ENCODE measurements around the gene SPSB4. TPM values are rescaled to one million over a fixed set of nuclear protein-coding genes. Genes with fewer than 3 reads are reported as not detected.

Gene SPSB4
- total RNA-seq, 1 donor from 2014 or later = 2.2 TPM

DNA sequence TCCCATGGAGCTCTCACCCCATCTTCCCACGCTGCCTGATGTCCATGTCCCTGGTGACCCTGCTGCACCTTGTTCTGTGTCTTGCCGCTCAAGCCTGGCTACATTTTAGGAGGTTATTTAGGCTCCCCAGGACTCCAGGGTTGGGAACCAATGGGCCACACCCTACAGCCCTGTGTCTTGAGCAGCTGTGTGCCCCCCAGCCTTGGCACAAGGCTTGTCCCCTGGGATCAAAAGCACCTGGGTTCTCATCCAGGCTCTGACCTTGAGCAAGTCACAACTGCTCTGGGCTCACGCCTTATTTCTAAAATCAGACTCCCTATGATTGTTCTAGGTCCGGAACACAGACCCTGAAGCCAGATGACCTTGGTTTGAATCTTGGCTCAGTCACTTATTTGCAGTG lies 14.1 kb downstream of the SPSB4 start:
- no peak for FAIRE-seq

DNA sequence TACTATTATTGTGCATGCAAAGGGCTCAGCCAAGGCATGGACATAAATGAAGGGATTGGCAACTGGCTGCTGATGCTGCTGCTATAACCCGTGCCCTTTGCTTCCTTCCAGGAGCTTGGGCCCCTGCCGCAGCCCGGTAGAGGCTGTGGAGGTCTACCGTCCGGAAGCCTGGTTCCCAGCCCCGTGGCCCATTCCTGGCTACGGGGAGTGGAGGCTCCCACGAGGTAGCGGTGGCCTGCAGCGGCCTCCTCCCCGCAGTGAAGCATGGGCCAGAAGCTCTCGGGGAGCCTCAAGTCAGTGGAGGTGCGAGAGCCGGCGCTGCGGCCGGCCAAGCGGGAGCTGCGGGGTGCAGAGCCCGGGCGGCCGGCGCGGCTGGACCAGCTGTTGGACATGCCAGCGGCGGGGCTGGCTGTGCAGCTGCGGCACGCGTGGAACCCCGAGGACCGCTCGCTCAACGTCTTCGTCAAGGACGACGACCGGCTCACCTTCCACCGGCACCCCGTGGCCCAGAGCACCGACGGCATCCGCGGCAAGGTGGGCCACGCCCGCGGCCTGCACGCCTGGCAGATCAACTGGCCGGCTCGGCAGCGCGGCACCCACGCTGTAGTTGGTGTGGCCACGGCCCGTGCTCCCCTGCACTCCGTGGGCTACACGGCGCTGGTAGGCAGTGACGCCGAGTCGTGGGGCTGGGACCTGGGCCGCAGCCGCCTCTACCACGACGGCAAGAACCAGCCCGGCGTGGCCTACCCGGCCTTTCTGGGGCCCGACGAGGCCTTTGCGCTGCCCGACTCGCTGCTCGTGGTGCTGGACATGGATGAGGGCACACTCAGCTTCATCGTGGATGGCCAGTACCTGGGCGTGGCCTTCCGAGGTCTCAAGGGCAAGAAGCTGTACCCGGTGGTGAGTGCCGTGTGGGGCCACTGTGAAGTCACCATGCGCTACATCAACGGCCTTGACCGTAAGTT lies 15.0 kb downstream of the SPSB4 start:
- Mint-ChIP-seq H3K36me3 (ENCODE audit: low read depth, unreplicated experiment) (no peaks in the 10 kb centered on the region), H3K27me3 (ENCODE audit: low read depth, unreplicated experiment) (peaks cover 18% of the 10 kb centered on the region), H3K27ac (ENCODE audit: unreplicated experiment) (no peak overlapping the region), H3K4me3 (ENCODE audit: unreplicated experiment) (no peak overlapping the region), H3K4me1 (ENCODE audit: low read depth, unreplicated experiment) (peaks cover 6% of the 10 kb centered on the region), H3K9me3 (ENCODE audit: unreplicated experiment) (no peaks in the 10 kb centered on the region)
- no peak overlapping the region for H3K4me2 ChIP-seq (ENCODE audit: low read length)
- H3K27me3 ChIP-seq (ENCODE audit: insufficient read depth, low read length) = peaks cover 2% of the 10 kb centered on the region
- no peaks in the 10 kb centered on the region for H3K79me2 ChIP-seq (ENCODE audit: insufficient read depth, low read length)
- no peaks in the 10 kb centered on the region for H3K9me3 ChIP-seq (ENCODE audit: insufficient read depth, low read depth, low read length)
- H2AFZ ChIP-seq (ENCODE audit: low read depth, low read length) = no peak overlapping the region
- no peak overlapping the region for H3K9ac ChIP-seq (ENCODE audit: low read length)
- peaks cover 4% of the 10 kb centered on the region for H3K4me1 ChIP-seq (ENCODE audit: insufficient read depth, low read length)
- FAIRE-seq = no peak
- H3K27ac ChIP-seq (ENCODE audit: low read depth, low read length) = no peak overlapping the region
- no peaks in the 10 kb centered on the region for H4K20me1 ChIP-seq (ENCODE audit: insufficient read depth, low read length)
- H3K36me3 ChIP-seq (ENCODE audit: insufficient read depth, low read length) = no peaks in the 10 kb centered on the region
- DNase-seq (ENCODE audit: low read depth) = no peak
- TF ChIP-seq, protein P1, sequence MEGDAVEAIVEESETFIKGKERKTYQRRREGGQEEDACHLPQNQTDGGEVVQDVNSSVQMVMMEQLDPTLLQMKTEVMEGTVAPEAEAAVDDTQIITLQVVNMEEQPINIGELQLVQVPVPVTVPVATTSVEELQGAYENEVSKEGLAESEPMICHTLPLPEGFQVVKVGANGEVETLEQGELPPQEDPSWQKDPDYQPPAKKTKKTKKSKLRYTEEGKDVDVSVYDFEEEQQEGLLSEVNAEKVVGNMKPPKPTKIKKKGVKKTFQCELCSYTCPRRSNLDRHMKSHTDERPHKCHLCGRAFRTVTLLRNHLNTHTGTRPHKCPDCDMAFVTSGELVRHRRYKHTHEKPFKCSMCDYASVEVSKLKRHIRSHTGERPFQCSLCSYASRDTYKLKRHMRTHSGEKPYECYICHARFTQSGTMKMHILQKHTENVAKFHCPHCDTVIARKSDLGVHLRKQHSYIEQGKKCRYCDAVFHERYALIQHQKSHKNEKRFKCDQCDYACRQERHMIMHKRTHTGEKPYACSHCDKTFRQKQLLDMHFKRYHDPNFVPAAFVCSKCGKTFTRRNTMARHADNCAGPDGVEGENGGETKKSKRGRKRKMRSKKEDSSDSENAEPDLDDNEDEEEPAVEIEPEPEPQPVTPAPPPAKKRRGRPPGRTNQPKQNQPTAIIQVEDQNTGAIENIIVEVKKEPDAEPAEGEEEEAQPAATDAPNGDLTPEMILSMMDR (IDR thresholded peaks at IDR 0.05; ENCODE audit: insufficient read depth, low read depth, low read length) = no peak
- no peak for TF ChIP-seq EZH2 (IDR thresholded peaks at IDR 0.05; ENCODE audit: insufficient read depth, low read length)
- H3K4me3 ChIP-seq (ENCODE audit: insufficient read depth, low read depth, low read length) = no peak overlapping the region

More for the DNA sequence above, 14.1 kb downstream of the SPSB4 start:
- DNase-seq (ENCODE audit: low read depth) = no peak
- H4K20me1 ChIP-seq (ENCODE audit: insufficient read depth, low read length) = no peaks in the 10 kb centered on the region
- no peaks in the 10 kb centered on the region for H3K4me1 ChIP-seq (ENCODE audit: insufficient read depth, low read length)
- H3K36me3 Mint-ChIP-seq (ENCODE audit: low read depth, unreplicated experiment) = no peaks in the 10 kb centered on the region
- H3K9ac ChIP-seq (ENCODE audit: low read length) = no peak overlapping the region
- H3K79me2 ChIP-seq (ENCODE audit: insufficient read depth, low read length) = no peaks in the 10 kb centered on the region
- H3K27me3 Mint-ChIP-seq (ENCODE audit: low read depth, unreplicated experiment) = peaks cover 18% of the 10 kb centered on the region
- no peak overlapping the region for H3K27ac ChIP-seq (ENCODE audit: low read depth, low read length)
- H3K27me3 ChIP-seq (ENCODE audit: insufficient read depth, low read length) = peaks cover 2% of the 10 kb centered on the region
- H3K9me3 ChIP-seq (ENCODE audit: insufficient read depth, low read depth, low read length) = no peaks in the 10 kb centered on the region
- no peak overlapping the region for H3K4me3 Mint-ChIP-seq (ENCODE audit: unreplicated experiment)
- peaks cover 2% of the 10 kb centered on the region for H3K4me1 Mint-ChIP-seq (ENCODE audit: low read depth, unreplicated experiment)
- no peak for TF ChIP-seq EZH2 (IDR thresholded peaks at IDR 0.05; ENCODE audit: insufficient read depth, low read length)
- TF ChIP-seq, protein P1 (IDR thresholded peaks at IDR 0.05; ENCODE audit: insufficient read depth, low read depth, low read length) = no peak
- H2AFZ ChIP-seq (ENCODE audit: low read depth, low read length) = no peak overlapping the region
- no peak overlapping the region for H3K4me3 ChIP-seq (ENCODE audit: insufficient read depth, low read depth, low read length)
- H3K9me3 Mint-ChIP-seq (ENCODE audit: unreplicated experiment) = no peaks in the 10 kb centered on the region
- H3K36me3 ChIP-seq (ENCODE audit: insufficient read depth, low read length) = no peaks in the 10 kb centered on the region
- H3K27ac Mint-ChIP-seq (ENCODE audit: unreplicated experiment) = no peak overlapping the region
- H3K4me2 ChIP-seq (ENCODE audit: low read length) = no peak overlapping the region
